ENCODE measurements around the gene C8G. TPM values are rescaled to one million over a fixed set of nuclear protein-coding genes. Genes with fewer than 3 reads are reported as not detected.

Gene C8G
- total and polyA plus RNA-seq, 2 donors (not counting 1 experiment from before 2014, with no cell fraction given) = 1.7 to 2.8 TPM

DNA sequence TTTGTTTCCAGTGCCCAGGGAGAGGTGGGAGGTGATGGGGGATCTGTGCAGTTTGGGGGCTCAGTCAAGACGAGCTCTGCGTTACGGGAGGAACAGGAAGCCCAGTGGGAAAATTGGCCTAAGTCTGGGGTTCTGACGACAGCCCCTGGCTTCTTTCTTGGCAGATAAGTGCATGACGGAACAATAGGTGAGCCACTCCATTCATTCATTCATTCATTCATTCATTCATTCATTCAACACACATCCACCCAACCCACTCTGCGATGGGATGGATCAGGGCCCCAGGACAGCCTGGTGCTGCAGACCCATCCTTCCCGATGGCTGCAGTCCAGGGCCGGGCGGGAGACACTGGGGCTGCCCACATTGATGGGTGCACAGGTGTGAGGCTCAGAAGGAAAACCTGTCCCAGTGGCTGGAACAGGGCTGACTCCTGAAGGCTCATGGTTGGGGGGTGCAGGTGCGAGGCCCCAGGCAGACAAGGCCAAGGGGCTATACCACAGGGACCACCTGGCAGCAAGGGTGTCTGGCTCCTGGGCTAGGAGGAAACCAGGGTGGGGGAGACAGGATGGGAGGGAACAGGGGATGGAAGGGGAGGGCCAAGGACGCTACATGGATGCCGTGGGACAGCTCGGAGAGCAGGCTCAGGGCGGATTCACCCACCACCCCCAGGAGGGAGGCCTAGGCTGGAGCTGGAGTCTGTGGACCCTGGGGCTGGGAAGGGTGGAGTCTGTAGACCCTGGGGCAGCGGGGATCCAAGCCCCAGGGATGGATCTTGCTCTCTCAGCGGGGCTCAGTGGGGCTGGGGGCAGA, 35.8 kb downstream of the C8G start:
- Histone ChIP-seq H2AFZ (ENCODE audit: insufficient read depth, low read depth, low read length, poor library complexity, severe bottlenecking) (no peak overlapping the region), H3K4me3 (ENCODE audit: control extremely low read depth in 1 of 5, extremely low read depth in 1 of 5, insufficient read depth in 1 of 5, low read depth in 2 of 5, low read length in 4 of 5) (no peak overlapping the region), H3K4me1 (ENCODE audit: control insufficient read depth in 2 of 2, insufficient read depth in 2 of 2, low read length in 2 of 2) (peaks cover 12 to 17% of the 10 kb centered on the region in 2 donors), H3K9me3 (ENCODE audit: control extremely low read depth in 1 of 3, control insufficient read depth in 2 of 3, insufficient read depth in 1 of 3, low read length in 2 of 3) (peaks cover 0 to 13% (median 0%) of the 10 kb centered on the region in 3 donors), H3K79me2 (ENCODE audit: control insufficient read depth, insufficient read depth, low read length) (no peaks in the 10 kb centered on the region), H3K27ac (ENCODE audit: low read length in 2 of 2) (no peak overlapping the region), H3K27me3 (replicated peaks in 1 of 4; ENCODE audit: control extremely low read depth in 1 of 4, control insufficient read depth in 3 of 4, insufficient read depth in 4 of 4, low read length in 3 of 4) (peaks cover 0 to 81% (median 19%) of the 10 kb centered on the region in 4 experiments), H3K4me2 (replicated peaks; ENCODE audit: low read depth, low read length, poor library complexity, severe bottlenecking) (no peak overlapping the region), H3K36me3 (replicated peaks in 1 of 2; ENCODE audit: control extremely low read depth in 1 of 2, control insufficient read depth in 1 of 2, extremely low read depth in 1 of 2, insufficient read depth in 2 of 2, low read length in 1 of 2) (no peaks in the 10 kb centered on the region), H4K20me1 (ENCODE audit: control insufficient read depth, insufficient read depth, low read length, poor library complexity, severe bottlenecking) (no peaks in the 10 kb centered on the region), H3K9ac (ENCODE audit: low read length) (no peak overlapping the region)
- Mint-ChIP-seq H3K4me3 (no peak overlapping the region), H3K27me3 (peaks cover 19% of the 10 kb centered on the region), H3K27ac (no peak overlapping the region), H3K4me1 (peaks cover 4% of the 10 kb centered on the region), H3K9me3 (ENCODE audit: insufficient read depth) (no peaks in the 10 kb centered on the region)
- 95% methylated on average over 8 of the region's 16 CpGs for WGBS (ENCODE audit: insufficient coverage)
- ATAC-seq (ENCODE audit: low read depth) (no peak), DNase-seq (no peak)
- POLR2A ChIA-PET = no interaction called here
- CTCF ChIA-PET = no interaction called here
- TF ChIP-seq CTCF (IDR thresholded peaks at IDR 0.05) (no peak), EZH2 (IDR thresholded peaks at IDR 0.05; ENCODE audit: borderline replicate concordance, insufficient read depth, low read depth, low read length, poor library complexity, severe bottlenecking) (no peak)
- intact Hi-C loops (cut with micrococcal nuclease) = no loop called here

DNA sequence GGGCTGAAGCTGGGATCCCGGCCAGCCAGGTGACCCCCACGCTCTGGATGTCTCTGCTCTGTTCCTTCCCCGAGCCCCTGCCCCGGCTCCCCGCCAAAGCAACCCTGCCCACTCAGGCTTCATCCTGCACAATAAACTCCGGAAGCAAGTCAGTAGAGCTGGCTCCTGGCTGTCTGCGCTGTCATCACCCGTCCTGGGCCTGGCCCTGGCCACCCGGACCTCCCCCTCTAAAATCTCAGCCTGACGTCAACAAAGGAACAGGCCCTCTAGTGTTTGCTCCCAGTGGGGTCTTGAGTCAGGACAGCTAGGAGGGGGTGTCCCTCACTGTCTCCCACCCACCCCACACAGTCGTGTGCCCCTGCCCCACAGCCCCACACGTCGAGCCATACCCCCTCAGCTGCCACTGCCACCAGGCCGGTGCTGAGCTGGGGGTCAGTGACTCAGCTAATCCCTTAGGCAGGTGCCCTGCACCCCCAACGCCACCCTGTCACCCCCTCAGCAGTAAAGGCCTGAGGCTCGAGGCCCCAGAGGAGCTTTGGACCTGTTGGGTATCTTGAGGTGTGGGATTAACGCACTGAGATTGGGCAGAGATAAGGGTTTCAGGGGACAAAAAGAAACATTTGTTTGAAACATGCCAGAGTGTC, 36.7 kb downstream of the C8G start:
- POLR2A ChIA-PET = interaction anchor here (0.6 kb wide), 1 partner anchor 14 kb away, joined by 3 read pairs; no protein-coding TSS in a partner anchor
- no peak for ATAC-seq (ENCODE audit: low read depth)

More for the DNA sequence above, 36.7 kb downstream of the C8G start:
- H3K4me1 ChIP-seq (ENCODE audit: control insufficient read depth in 2 of 2, insufficient read depth in 2 of 2, low read length in 2 of 2) = peaks cover 12 to 17% of the 10 kb centered on the region in 2 donors
- no peak overlapping the region for H3K4me3 ChIP-seq (ENCODE audit: control extremely low read depth in 1 of 5, extremely low read depth in 1 of 5, insufficient read depth in 1 of 5, low read depth in 2 of 5, low read length in 4 of 5)
- Mint-ChIP-seq H3K27me3 (peaks cover 18% of the 10 kb centered on the region), H3K4me3 (no peak overlapping the region), H3K4me1 (peaks cover 7% of the 10 kb centered on the region), H3K27ac (no peak overlapping the region), H3K9me3 (ENCODE audit: insufficient read depth) (no peaks in the 10 kb centered on the region)
- no peaks in the 10 kb centered on the region for H4K20me1 ChIP-seq (ENCODE audit: control insufficient read depth, insufficient read depth, low read length, poor library complexity, severe bottlenecking)
- 87% methylated on average over 8 of the region's 17 CpGs for WGBS (ENCODE audit: insufficient coverage)
- no peaks in the 10 kb centered on the region for H3K79me2 ChIP-seq (ENCODE audit: control insufficient read depth, insufficient read depth, low read length)
- no peak for DNase-seq
- intact Hi-C loops (cut with micrococcal nuclease) = no loop called here
- no peaks in the 10 kb centered on the region for H3K36me3 ChIP-seq (replicated peaks in 1 of 2; ENCODE audit: control extremely low read depth in 1 of 2, control insufficient read depth in 1 of 2, extremely low read depth in 1 of 2, insufficient read depth in 2 of 2, low read length in 1 of 2)
- peaks cover 0 to 81% (median 19%) of the 10 kb centered on the region in 4 experiments for H3K27me3 ChIP-seq (replicated peaks in 1 of 4; ENCODE audit: control extremely low read depth in 1 of 4, control insufficient read depth in 3 of 4, insufficient read depth in 4 of 4, low read length in 3 of 4)
- H3K4me2 ChIP-seq (replicated peaks; ENCODE audit: low read depth, low read length, poor library complexity, severe bottlenecking) = no peak overlapping the region
- H3K9ac ChIP-seq (ENCODE audit: low read length) = no peak overlapping the region
- no peak overlapping the region for H2AFZ ChIP-seq (ENCODE audit: insufficient read depth, low read depth, low read length, poor library complexity, severe bottlenecking)
- TF ChIP-seq CTCF (IDR thresholded peaks at IDR 0.05) (no peak), EZH2 (IDR thresholded peaks at IDR 0.05; ENCODE audit: borderline replicate concordance, insufficient read depth, low read depth, low read length, poor library complexity, severe bottlenecking) (no peak)
- no peak overlapping the region for H3K27ac ChIP-seq (ENCODE audit: low read length in 2 of 2)
- H3K9me3 ChIP-seq (ENCODE audit: control extremely low read depth in 1 of 3, control insufficient read depth in 2 of 3, insufficient read depth in 1 of 3, low read length in 2 of 3) = peaks cover 0 to 13% (median 0%) of the 10 kb centered on the region in 3 donors
- CTCF ChIA-PET = no interaction called here

All from B cell (primary cell).